Measurements from ENCODE around the gene MSGN1.

Gene MSGN1

GRCh38 chr2:17839959-17840358 is 23.7 kb downstream of the MSGN1 start:
- H3K4me1 ChIP-seq (ENCODE audit: control insufficient read depth, insufficient read depth, low read length) = no peaks in the 10 kb centered on the region
- H3K4me3 ChIP-seq (ENCODE audit: low read depth, low read length) = no peak overlapping the region
- ChIA-PET POLR2A (no interaction called here), CTCF (interaction anchor here (1.2 to 1.7 kb wide), 2 partner anchors 9 to 310 kb away, joined by 6 to 7 read pairs; no protein-coding TSS in a partner anchor)
- TF ChIP-seq ZNF148 (tag by site-specific recombination; IDR thresholded peaks at IDR 0.05; ENCODE audit: borderline replicate concordance) (no peak), ZNF785 (tag by site-specific recombination; IDR thresholded peaks at IDR 0.05) (no peak), ZNF416 (tag by site-specific recombination; IDR thresholded peaks at IDR 0.05) (no peak), ZNF768 (tag by site-specific recombination; IDR thresholded peaks at IDR 0.05) (no peak), ZNF391 (tag by site-specific recombination; IDR thresholded peaks at IDR 0.05; ENCODE audit: borderline replicate concordance, low read depth) (no peak), ZNF366 (tag by site-specific recombination; conservative IDR thresholded peaks at IDR 0.05) (no peak), ZNF837 (tag by site-specific recombination; IDR thresholded peaks at IDR 0.05) (no peak), ZNF155 (tag by site-specific recombination; IDR thresholded peaks at IDR 0.05) (no peak), MEIS1 (CRISPR knock-in tag; IDR thresholded peaks at IDR 0.05; ENCODE audit: borderline replicate concordance) (no peak), ZBTB7A (tag by site-specific recombination; IDR thresholded peaks at IDR 0.05; ENCODE audit: low read depth) (no peak), PATZ1 (tag by site-specific recombination; IDR thresholded peaks at IDR 0.05) (no peak), ZBTB20 (tag by site-specific recombination; IDR thresholded peaks at IDR 0.05) (no peak), ZNF426 (tag by site-specific recombination; IDR thresholded peaks at IDR 0.05) (no peak), KLF1 (tag by site-specific recombination; IDR thresholded peaks at IDR 0.05) (no peak)
- TF ChIP-seq, protein P1, sequence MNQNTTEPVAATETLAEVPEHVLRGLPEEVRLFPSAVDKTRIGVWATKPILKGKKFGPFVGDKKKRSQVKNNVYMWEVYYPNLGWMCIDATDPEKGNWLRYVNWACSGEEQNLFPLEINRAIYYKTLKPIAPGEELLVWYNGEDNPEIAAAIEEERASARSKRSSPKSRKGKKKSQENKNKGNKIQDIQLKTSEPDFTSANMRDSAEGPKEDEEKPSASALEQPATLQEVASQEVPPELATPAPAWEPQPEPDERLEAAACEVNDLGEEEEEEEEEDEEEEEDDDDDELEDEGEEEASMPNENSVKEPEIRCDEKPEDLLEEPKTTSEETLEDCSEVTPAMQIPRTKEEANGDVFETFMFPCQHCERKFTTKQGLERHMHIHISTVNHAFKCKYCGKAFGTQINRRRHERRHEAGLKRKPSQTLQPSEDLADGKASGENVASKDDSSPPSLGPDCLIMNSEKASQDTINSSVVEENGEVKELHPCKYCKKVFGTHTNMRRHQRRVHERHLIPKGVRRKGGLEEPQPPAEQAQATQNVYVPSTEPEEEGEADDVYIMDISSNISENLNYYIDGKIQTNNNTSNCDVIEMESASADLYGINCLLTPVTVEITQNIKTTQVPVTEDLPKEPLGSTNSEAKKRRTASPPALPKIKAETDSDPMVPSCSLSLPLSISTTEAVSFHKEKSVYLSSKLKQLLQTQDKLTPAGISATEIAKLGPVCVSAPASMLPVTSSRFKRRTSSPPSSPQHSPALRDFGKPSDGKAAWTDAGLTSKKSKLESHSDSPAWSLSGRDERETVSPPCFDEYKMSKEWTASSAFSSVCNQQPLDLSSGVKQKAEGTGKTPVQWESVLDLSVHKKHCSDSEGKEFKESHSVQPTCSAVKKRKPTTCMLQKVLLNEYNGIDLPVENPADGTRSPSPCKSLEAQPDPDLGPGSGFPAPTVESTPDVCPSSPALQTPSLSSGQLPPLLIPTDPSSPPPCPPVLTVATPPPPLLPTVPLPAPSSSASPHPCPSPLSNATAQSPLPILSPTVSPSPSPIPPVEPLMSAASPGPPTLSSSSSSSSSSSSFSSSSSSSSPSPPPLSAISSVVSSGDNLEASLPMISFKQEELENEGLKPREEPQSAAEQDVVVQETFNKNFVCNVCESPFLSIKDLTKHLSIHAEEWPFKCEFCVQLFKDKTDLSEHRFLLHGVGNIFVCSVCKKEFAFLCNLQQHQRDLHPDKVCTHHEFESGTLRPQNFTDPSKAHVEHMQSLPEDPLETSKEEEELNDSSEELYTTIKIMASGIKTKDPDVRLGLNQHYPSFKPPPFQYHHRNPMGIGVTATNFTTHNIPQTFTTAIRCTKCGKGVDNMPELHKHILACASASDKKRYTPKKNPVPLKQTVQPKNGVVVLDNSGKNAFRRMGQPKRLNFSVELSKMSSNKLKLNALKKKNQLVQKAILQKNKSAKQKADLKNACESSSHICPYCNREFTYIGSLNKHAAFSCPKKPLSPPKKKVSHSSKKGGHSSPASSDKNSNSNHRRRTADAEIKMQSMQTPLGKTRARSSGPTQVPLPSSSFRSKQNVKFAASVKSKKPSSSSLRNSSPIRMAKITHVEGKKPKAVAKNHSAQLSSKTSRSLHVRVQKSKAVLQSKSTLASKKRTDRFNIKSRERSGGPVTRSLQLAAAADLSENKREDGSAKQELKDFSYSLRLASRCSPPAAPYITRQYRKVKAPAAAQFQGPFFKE (tag by site-specific recombination; IDR thresholded peaks at IDR 0.05; ENCODE audit: borderline replicate concordance) = no peak
- TF ChIP-seq, protein P2, sequence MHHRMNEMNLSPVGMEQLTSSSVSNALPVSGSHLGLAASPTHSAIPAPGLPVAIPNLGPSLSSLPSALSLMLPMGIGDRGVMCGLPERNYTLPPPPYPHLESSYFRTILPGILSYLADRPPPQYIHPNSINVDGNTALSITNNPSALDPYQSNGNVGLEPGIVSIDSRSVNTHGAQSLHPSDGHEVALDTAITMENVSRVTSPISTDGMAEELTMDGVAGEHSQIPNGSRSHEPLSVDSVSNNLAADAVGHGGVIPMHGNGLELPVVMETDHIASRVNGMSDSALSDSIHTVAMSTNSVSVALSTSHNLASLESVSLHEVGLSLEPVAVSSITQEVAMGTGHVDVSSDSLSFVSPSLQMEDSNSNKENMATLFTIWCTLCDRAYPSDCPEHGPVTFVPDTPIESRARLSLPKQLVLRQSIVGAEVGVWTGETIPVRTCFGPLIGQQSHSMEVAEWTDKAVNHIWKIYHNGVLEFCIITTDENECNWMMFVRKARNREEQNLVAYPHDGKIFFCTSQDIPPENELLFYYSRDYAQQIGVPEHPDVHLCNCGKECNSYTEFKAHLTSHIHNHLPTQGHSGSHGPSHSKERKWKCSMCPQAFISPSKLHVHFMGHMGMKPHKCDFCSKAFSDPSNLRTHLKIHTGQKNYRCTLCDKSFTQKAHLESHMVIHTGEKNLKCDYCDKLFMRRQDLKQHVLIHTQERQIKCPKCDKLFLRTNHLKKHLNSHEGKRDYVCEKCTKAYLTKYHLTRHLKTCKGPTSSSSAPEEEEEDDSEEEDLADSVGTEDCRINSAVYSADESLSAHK (tag by site-specific recombination; IDR thresholded peaks at IDR 0.05) = no peak
- no peak overlapping the region for H3K27ac ChIP-seq (ENCODE audit: extremely low read depth, low read depth, low read length)
- H3K36me3 ChIP-seq (ENCODE audit: control insufficient read depth in 2 of 2, insufficient read depth in 1 of 2, low read length in 2 of 2) = no peaks in the 10 kb centered on the region
- no peaks in the 10 kb centered on the region for H3K9me3 ChIP-seq (ENCODE audit: control insufficient read depth, insufficient read depth, low read depth, low read length)

All from HEK293 (cell line).